ENCODE results near the gene COX5B.
A peak's percentile ranks its signal among the peaks of the same experiment; 100 is the strongest.
"Not testable (repeated sequence)": the region's sequence is repeated elsewhere in the genome, so short reads cannot be mapped to it uniquely, and the experiment has no call there.

Gene COX5B

GRCh38 chr2:97654791-97655190 is 8.9 kb downstream of the COX5B start:
- DNase-seq = no peak

- no peak for DNase-seq
Observed at GRCh38 chr2:97656129-97656755, 10.4 kb downstream of the COX5B start.

- DNase-seq = no peak
Observed at GRCh38 chr2:97656905-97657587, 11.2 kb downstream of the COX5B start.

GRCh38 chr2:97657986-97658690 is 12.3 kb downstream of the COX5B start:
- no peak for DNase-seq

- DNase-seq = no peak
Observed at GRCh38 chr2:97658691-97659157, 12.9 kb downstream of the COX5B start.

GRCh38 chr2:97659256-97660043 is 13.6 kb downstream of the COX5B start:
- DNase-seq = no peak

- no peak for DNase-seq
Observed at GRCh38 chr2:97660044-97660774, 14.3 kb downstream of the COX5B start.

GRCh38 chr2:97660775-97661389 is 15.0 kb downstream of the COX5B start:
- no peak for DNase-seq

GRCh38 chr2:97661927-97662326 is 16.1 kb downstream of the COX5B start:
- no peak for DNase-seq

- no peak for DNase-seq
Observed at GRCh38 chr2:97662386-97662894, 16.6 kb downstream of the COX5B start.

- no peak for DNase-seq
Observed at GRCh38 chr2:97662895-97663625, 17.2 kb downstream of the COX5B start.

GRCh38 chr2:97663626-97663961 is 17.7 kb downstream of the COX5B start:
- peak; percentile 49 for DNase-seq

GRCh38 chr2:97663962-97664635 is 18.2 kb downstream of the COX5B start, which contains the start of gene ACTR1B:
TSS of gene ACTR1B (minus strand) at chr2:97664044. CDS start at chr2:97663890, 154 bp downstream.
- DNase-seq = peak; percentile 99

GRCh38 chr2:97664636-97664970 is 18.7 kb downstream of the COX5B start:
- no peak for DNase-seq

GRCh38 chr2:97669448-97669847 is 23.6 kb downstream of the COX5B start, which contains the start of gene C2orf92:
TSS of gene C2orf92 (plus strand) at chr2:97669713. CDS start at chr2:97669789, 76 bp downstream.
- no peak for DNase-seq

GRCh38 chr2:97670471-97670870 is 24.6 kb downstream of the COX5B start:
- no peak for DNase-seq

GRCh38 chr2:97671526-97671925 is 25.7 kb downstream of the COX5B start:
- DNase-seq = no peak

- not testable (repeated sequence) for DNase-seq
Observed at GRCh38 chr2:97672606-97673140, 26.8 kb downstream of the COX5B start.

- DNase-seq = no peak
Observed at GRCh38 chr2:97673182-97673914, 27.5 kb downstream of the COX5B start.
